GM21381 (cell line): ENCODE results near the gene CFAP43.

ENCODE experiments used
- ATAC-seq: cut with Tn5 transposase; IDR thresholded peaks from one replicate; pipeline ENCODE4 v1.9.1; 2021; ENCODE audit warnings: mild to moderate bottlenecking, moderate library complexity; ENCODE audit not compliant: unreplicated experiment

CFAP43 gene

DNA sequence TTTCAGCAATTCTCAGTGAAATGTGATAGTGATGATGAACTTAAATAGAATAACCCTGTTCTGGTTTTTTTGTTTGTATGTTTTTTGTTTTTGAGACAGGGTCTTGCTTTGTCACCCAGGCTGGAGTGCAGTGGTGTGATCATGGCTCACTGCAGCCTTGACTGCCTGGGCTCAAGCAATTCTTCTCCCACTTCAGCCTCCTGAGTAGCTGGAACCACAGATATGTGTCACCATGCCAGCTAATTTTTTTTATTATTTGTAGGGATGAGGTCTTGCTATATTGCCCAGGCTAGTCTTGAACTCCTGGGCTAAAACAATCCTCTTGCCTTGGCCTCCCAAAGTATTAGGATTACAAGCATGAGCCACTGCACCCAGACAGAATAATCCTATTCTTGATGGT, 132.2 kb downstream of the CFAP43 start:
- no peak for ATAC-seq

DNA sequence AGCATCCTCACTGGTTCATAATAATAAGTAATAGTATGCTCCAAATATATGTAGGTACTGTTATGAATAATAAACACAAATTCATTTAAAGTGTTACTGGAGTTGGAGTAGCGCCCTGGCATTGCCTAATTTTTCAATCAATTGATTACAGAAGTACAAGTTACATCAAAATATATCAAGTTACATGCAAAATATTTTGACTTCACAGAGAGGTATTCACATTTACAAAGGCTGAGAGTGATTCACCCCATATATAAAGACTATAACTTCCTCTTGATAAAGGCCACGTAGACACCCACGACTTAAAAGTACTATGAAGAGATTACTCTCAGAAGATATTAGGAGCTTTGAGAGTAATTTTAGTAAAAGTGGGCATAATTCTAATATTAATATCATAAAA, 132.9 kb downstream of the CFAP43 start:
- ATAC-seq = no peak

DNA sequence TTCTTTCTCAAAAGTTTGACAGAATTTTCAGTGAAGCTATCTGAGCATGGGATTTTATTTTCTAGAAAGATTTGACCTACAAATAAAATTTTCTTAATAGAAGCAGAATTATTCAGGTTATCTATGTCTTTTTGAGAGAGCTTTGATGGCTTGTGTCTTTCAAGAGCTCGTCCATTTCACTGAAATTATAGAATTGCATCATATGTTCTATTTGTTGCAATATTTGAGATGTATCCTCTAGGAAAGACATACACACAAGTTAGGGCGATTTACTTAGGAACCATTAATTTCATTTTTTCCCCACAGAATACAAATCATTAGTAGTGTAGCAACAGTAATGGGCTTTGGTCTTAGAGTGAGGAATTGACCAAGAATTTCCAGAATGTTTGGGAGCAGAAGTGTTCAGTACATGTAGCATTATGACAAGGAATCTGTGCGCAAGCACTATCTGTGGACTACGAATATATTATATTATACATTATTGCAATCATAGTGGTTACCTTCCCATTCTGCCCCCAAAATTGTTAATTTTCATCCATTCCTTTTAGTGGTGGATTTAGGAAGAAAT, 133.7 kb downstream of the CFAP43 start:
- ATAC-seq = no peak

DNA sequence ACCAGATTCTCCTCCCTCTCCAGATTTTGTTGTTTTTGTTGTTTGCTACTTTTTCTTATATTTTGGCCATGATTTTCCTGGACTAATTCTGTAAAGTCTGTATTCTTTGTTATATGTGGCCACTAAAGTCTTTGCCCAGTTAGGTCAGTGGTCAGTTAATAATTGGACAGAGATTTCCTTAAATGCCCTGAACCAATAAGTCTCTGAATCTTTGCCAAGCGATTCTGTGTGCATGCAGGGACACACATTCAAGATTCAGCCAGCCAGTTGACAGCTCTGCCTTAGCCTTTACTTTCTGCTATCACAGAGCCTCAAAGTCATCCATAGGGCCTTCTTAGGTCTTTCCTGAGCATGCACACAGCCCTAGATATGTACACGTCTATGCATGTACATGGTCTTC, 135.5 kb downstream of the CFAP43 start:
- no peak for ATAC-seq

DNA sequence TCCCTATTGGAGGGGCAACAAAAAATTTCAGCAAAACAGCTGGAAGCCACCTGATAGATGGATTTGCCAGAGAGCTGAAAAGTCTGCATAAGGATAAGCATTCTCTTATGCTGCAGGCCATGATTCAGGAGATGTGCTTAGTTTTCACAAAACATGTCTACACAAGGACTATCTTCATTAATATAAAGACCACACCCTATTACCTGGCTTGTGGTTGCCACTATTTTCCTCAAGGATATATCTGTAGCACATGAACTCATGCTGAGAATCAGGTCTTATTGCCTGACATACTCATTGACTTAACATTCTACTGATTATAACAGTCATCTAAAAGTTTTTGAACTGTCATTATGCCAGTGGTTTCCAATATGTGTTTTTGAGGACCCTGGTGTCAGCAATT, 139.4 kb downstream of the CFAP43 start:
- ATAC-seq = no peak

DNA sequence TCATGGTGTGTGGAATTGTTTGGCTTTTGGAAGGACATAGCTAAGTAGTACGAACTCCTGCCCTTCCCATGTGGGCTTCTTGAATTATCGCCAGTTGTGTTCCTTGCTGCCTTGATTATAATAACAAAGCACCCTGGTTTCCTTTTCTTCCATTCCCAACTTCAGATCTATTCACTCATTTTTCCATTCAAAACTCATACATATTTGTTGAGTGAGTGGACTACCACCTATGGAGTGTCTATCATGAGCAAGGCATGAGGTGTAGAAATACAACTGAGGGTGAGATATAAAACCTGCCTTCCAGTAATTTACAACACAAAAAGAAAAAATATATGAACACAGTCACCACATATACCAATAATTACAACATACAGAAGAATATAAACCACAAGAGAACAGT, 141.6 kb downstream of the CFAP43 start:
- ATAC-seq = no peak

DNA sequence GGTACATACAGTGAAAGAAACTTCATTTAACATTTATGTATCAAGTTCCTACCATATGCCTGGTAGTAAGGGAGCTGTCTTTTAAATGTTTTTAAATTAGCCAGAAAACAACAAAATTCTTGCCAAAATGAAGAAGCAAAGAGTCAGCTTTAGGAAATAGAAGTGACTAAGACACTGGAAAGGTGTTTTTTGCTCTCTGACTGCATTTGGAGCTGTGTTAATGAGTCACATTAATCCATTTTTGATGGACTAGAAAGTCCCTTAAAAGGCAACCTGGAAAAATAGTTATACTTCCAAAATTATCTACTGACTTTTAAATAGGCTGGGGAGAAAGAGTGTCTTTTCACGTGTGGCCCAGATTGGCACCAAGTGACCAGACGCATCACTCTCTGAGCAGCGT, 142.5 kb downstream of the CFAP43 start:
- no peak for ATAC-seq

DNA sequence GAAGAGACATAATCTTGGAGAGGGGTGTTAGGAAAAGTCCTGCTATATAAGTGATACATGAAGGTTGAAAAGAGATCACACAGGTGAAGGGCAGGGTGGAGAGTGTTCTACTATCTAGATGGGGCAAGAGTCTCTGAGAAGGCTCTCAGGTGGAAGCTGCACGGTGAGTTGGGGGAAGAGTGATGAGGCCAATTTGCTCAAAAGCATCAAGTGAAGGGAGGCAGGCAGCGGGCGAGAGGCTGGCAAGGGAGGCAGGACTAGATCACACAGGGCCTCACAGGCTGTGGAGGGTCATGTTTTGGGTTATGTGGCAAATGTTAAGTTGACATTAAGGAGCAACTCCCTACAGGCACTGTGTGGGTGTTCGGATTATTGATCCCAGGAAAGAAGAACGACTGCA, 143.9 kb downstream of the CFAP43 start:
- no peak for ATAC-seq

DNA sequence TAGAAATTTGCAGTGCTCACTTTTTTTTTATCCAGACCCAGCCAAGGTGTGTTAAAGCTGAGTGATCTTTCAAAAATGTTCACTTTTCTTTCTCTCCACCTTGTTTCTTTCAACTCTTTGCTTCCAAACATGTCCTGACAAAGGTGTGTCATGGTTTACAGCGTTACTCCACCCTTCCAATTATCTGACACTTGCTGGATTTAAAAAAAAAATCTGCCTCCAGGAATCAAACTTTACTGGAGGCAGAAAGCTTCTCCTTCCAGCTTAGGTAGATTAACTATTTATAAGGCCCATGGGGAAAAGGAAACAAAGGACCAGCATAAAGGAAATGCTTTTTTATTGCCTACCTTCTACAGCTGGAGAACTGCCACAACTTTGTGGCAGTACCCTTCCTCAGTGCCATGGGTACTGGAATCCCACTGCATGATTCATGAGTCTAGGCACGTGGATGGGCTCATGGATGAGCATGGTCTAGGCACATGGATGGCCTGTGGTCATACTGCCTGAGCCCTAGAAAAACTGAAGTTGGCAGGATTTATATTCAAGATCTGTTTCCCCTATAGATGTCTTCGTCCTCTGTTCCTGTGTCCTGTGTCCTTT, 146.3 kb downstream of the CFAP43 start, which contains the start of gene COL17A1:
Gene COL17A1, minus strand, starts transcription at position 80 of the 600 bp plus-strand sequence. CDS start 5,207 bp downstream, outside the sequence.
- no peak for ATAC-seq

DNA sequence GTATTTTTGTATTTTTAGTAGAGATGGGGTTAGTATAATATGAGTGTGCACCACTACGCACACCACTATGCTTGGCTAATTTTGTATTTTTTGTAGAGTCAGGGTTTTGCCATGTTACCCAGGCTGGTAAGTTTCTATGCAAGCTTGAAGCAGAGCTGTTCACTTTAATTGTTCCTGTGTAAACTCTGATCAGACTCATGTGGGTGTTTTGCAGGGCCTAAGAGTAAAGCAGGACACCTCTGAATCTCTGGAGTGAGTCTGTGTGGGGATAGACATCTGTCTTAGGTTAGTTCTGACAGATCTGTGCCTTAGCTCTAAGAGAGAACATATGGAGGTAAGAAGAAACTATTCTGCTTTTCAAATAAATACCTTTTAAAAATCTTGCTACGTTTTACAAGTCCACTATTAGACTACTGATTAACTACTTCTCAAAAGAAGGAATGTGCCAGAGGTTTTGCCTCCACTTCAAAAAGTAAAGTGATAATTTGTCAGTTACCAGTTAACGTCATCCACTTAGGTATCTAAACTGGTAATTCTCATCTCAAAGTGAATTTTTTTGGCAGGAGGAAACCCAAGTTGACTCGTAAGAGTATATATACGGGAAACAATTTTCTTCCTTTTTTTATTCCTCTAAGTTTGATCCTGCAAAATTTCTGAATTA, 147.6 kb downstream of the CFAP43 start:
- ATAC-seq = no peak

DNA sequence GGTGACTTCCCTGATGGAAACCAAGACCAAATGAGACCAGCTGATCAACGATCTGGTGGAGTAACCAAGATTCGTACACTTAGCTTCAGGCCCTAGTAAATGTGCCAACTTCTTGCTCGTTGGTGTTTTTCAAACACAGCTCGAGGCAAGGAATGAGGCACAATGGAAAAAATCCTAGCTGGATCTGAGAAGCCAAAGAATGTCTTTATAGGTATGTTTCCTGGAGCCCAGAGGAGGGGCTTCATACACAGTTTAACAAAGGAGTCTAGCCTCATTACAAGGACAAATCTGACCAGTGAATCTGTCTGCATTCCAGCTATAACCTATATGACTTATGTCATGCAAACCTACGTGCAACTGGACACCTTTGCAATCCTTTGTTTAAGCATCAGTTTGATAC, 150.2 kb downstream of the CFAP43 start:
- ATAC-seq = no peak

DNA sequence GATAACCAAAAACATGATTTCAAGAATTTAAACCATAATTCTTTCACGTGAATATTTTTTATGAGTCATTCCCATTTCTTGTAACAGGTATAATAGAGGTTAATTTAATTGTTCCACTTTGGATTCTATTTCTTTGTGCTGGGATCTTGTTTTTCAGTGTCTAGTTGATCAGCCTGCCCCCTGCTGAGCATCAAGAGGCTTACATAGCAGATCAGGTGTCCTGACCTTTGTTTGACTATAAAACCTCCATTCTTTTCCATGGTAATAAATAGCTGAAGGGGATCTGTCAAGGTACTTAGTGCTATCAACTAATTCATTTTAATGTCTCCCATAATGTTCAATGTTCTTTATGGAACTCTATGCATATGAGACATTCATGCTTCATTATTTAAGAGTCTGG, 151.4 kb downstream of the CFAP43 start:
- no peak for ATAC-seq
